Breast epithelium (tissue), 4 donors: ENCODE results near the gene ANKMY1. TPM values are rescaled to one million over a fixed set of nuclear protein-coding genes. Genes with fewer than 3 reads are reported as not detected.
A peak's percentile ranks its signal among the peaks of the same experiment; 100 is the strongest.

ENCODE experiments used
- DNase-seq, 2 donors: peaks; one replicate each; pipeline ENCODE4 v3.0.0-alpha.2; 2019; ENCODE audit warnings: low spot score in 2 of 2
- H3K27ac ChIP-seq, 2 donors: fragments of 200-600 bp; sonication (generic) in 1 of 2; one replicate each; pipeline ENCODE4 v1.5.1; 2016 to 2019; ENCODE audit warnings: mild to moderate bottlenecking in 1 of 2
- H3K27me3 ChIP-seq, 2 donors: fragments of 200-600 bp; sonication (generic) in 1 of 2; one replicate each; pipeline versions ENCODE4 v1.5.1 to v1.6.0; 2017 to 2019; ENCODE audit warnings: control low read depth in 1 of 2, mild to moderate bottlenecking in 1 of 2
- H3K36me3 ChIP-seq: fragments of 200-600 bp; one replicate; pipeline ENCODE4 v1.5.1; 2019
- H3K4me1 ChIP-seq, 2 donors: fragments of 200-600 bp; sonication (generic); one replicate each; pipeline ENCODE4 v1.5.1; 2016 to 2019; ENCODE audit warnings: control low read depth in 1 of 2
- H3K4me3 ChIP-seq, 3 donors: fragments of 200-600 bp; sonication (generic); 1 replicate in 2 of 3; 2 replicates in 1 of 3; pipeline ENCODE4 v1.5.1; 2016 to 2019; ENCODE audit warnings: mild to moderate bottlenecking in 3 of 3, moderate library complexity in 2 of 3
- H3K9me3 ChIP-seq, 2 donors: fragments of 200-600 bp; sonication (generic) in 1 of 2; one replicate each; pipeline ENCODE4 v1.5.1; 2016 to 2019; ENCODE audit warnings: control low read depth in 1 of 2
- POLR2A ChIP-seq: fragments of 450-650 bp; IDR thresholded peaks from one replicate; pipeline ENCODE4 v1.6.1; 2016; ENCODE audit warnings: antibody characterized with exemption, mild to moderate bottlenecking, moderate library complexity
- POLR2AphosphoS5 ChIP-seq, 3 donors: sonication (generic); formaldehyde crosslinking; IDR thresholded peaks; one replicate each; pipeline ENCODE4 v1.6.1; 2017; ENCODE audit warnings: antibody characterized with exemption in 3 of 3
- intact Hi-C: fragments of 100-400 bp; cut with DNase I; formaldehyde crosslinking; loops from one replicate; pipeline ENCODE4 v1.15.1; 2023; ENCODE audit warnings: low total_unique reads
- total RNA-seq, 3 donors: library from RNA; depleted of rRNA; stranded (reverse); fragments of >200 nt; gene quantifications; one replicate each; pipeline ENCODE4 v1.1.0, GENCODE V29; 2016
- TF ChIP-seq, protein P1 (sequence below), 3 donors: fragments of 450-650 bp; IDR thresholded peaks; one replicate each; pipeline ENCODE4 v1.5.1; 2016 to 2017; ENCODE audit warnings: antibody characterized with exemption in 3 of 3, mild to moderate bottlenecking in 3 of 3, moderate library complexity in 3 of 3

Gene ANKMY1
- total RNA-seq, 3 donors from 2014 or later, result 13.0 to 32.8 (median 19.0) TPM

DNA sequence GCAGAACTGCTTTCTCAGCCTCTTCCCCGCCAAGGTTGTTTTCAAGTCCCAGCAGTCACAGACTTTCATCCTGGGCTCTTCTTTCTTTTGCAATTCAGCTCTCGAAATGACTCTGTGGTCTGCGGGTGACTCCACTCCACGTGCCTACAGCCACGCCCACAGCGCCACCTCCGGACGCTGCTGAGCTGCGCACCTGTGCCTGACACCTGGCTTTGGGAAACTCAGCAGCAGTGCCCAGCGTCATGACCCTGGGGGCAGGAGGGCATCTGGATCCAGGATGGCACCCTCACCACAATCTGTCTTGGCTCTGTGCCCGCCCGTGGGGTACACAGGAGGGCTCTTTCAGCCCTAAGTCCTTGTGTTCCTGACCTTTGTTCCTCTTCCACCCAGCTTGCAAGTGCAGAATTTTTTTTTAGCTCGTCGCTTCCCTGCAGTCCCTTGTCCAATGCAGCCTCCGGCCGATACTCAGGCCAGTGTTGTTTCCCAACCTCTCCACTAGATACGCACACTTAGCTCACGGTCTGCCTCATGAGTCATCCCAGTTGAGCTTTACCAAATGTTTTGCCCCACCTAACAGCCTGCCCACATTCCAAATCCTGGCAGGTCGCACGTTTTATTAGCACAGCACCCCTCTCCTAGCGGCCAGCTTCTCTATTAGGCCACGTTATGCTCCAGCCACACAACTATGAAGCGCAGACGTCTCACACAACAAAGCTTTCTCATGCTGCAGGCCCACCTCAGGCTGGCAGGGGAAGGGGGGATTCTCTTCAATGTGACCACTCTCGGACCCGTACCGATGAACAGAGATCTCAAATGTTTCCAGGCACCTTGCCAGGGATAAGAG lies 22.2 kb upstream of the ANKMY1 start:
- DNase-seq, result peak in 1 of 2 donors; percentile 57
- intact Hi-C loops, result no loop called here
- peak overlapping the region in 1 of 3 donors; percentile 13 for H3K4me3 ChIP-seq
- no peaks in the 10 kb centered on the region for H3K36me3 ChIP-seq
- no peaks in the 10 kb centered on the region for H3K9me3 ChIP-seq
- peak overlapping the region; percentile 71 to 85 for H3K27ac ChIP-seq
- peaks cover 7 to 13% of the 10 kb centered on the region in 2 donors for H3K4me1 ChIP-seq
- peak in 1 of 3 donors; percentile 5 for TF ChIP-seq POLR2AphosphoS5 (IDR thresholded peaks at IDR 0.05)
- TF ChIP-seq, protein P1, sequence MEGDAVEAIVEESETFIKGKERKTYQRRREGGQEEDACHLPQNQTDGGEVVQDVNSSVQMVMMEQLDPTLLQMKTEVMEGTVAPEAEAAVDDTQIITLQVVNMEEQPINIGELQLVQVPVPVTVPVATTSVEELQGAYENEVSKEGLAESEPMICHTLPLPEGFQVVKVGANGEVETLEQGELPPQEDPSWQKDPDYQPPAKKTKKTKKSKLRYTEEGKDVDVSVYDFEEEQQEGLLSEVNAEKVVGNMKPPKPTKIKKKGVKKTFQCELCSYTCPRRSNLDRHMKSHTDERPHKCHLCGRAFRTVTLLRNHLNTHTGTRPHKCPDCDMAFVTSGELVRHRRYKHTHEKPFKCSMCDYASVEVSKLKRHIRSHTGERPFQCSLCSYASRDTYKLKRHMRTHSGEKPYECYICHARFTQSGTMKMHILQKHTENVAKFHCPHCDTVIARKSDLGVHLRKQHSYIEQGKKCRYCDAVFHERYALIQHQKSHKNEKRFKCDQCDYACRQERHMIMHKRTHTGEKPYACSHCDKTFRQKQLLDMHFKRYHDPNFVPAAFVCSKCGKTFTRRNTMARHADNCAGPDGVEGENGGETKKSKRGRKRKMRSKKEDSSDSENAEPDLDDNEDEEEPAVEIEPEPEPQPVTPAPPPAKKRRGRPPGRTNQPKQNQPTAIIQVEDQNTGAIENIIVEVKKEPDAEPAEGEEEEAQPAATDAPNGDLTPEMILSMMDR (IDR thresholded peaks at IDR 0.05), result no peak
- H3K27me3 ChIP-seq, result no peaks in the 10 kb centered on the region

DNA sequence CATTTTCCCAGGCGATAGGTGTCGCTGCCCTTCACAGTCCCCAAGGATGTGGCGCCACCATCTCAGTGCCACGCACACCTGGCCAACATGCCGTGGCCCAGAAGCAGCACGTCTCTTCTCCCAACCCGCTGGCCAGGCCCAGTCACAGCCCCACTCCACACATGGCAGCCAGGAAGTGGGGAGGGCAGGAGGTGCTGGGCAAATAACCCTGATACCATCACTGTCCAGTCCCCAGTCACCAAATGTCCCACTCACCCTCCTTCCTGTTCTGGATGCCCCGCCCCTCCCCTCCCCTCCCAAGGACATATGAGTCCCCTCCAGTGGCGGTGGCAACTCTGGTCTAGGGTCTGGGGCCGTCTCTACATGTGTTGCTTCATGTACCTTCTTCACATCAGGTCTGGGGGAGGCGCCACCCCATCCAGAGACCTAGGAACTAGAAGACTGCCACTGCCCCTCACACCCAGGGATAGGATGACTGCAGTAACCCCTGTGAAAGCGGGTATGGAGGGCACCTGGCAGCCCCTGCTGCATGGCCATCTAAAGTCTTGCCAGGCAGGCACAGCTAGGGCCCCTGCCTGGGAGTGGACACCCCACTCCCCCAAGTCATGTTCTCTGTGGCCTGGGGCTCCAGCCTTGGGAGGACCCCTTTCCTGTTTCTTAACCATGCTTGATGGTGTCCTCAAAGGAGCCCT lies 21.4 kb upstream of the ANKMY1 start:
- TF ChIP-seq, protein P1 (IDR thresholded peaks at IDR 0.05), result no peak
- TF ChIP-seq POLR2A, result no peak
- TF ChIP-seq POLR2AphosphoS5 (IDR thresholded peaks at IDR 0.05), result no peak
- H3K9me3 ChIP-seq, result no peaks in the 10 kb centered on the region
- H3K4me3 ChIP-seq, result no peak overlapping the region
- H3K27ac ChIP-seq, result peak overlapping the region; percentile 71 to 85
- H3K27me3 ChIP-seq, result no peaks in the 10 kb centered on the region
- H3K36me3 ChIP-seq, result no peaks in the 10 kb centered on the region
- H3K4me1 ChIP-seq, result peaks cover 0 to 7% of the 10 kb centered on the region in 2 donors
- intact Hi-C loops, result no loop called here
- no peak for DNase-seq

DNA sequence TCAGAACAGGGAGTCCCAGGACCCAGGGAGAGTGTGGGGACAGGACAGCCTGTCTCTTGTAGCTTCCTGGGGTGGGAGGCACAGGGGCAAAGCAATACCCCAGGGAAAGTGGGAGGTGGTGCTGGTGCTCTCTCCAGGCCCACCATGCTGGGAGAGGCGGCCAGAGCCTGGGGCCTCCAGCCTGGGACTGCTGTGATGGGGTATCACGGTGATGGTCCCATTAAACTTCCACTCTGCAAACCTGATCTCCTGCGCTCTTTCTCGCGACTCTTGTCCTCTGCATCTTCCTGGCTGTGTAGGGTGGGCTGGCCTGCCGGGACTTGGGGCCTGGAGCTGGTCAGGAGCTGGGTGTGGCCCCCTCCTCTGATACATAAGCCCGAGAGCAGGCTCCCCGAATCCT lies 20.7 kb upstream of the ANKMY1 start:
- intact Hi-C loops, result no loop called here
- peak overlapping the region in 1 of 2 donors; percentile 85 for H3K27ac ChIP-seq

DNA sequence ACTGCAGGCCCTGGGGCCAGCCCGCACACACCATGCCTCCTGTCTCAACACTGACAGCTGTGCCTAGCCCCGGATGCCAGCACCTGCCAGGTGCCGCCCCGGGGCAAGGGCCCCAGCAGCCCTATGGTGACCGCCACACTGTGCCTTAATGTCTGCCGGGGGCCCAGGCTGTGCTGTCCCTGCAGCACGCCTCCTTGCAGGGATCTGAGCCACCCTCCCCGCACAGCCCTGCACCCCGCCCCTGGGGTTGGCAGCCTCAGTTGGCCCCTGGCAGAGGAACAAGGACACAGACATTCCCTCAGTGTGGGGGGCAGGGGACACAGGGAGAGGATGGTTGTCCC lies 20.3 kb upstream of the ANKMY1 start:
- no peak for DNase-seq
- H3K4me1 ChIP-seq, result peaks cover 0 to 7% of the 10 kb centered on the region in 2 donors
- TF ChIP-seq, protein P1 (IDR thresholded peaks at IDR 0.05), result no peak
- TF ChIP-seq POLR2AphosphoS5 (IDR thresholded peaks at IDR 0.05), result no peak
- TF ChIP-seq POLR2A, result no peak
- no peaks in the 10 kb centered on the region for H3K27me3 ChIP-seq
- intact Hi-C loops, result no loop called here
- no peak overlapping the region for H3K4me3 ChIP-seq
- H3K27ac ChIP-seq, result no peak overlapping the region
- no peaks in the 10 kb centered on the region for H3K36me3 ChIP-seq
- no peaks in the 10 kb centered on the region for H3K9me3 ChIP-seq

More for the DNA sequence above, 20.7 kb upstream of the ANKMY1 start:
- Histone ChIP-seq H3K4me3 (no peak overlapping the region), H3K9me3 (no peaks in the 10 kb centered on the region), H3K27me3 (no peaks in the 10 kb centered on the region), H3K4me1 (peaks cover 0 to 7% of the 10 kb centered on the region in 2 donors), H3K36me3 (no peaks in the 10 kb centered on the region)
- no peak for TF ChIP-seq POLR2A
- DNase-seq, result no peak

DNA sequence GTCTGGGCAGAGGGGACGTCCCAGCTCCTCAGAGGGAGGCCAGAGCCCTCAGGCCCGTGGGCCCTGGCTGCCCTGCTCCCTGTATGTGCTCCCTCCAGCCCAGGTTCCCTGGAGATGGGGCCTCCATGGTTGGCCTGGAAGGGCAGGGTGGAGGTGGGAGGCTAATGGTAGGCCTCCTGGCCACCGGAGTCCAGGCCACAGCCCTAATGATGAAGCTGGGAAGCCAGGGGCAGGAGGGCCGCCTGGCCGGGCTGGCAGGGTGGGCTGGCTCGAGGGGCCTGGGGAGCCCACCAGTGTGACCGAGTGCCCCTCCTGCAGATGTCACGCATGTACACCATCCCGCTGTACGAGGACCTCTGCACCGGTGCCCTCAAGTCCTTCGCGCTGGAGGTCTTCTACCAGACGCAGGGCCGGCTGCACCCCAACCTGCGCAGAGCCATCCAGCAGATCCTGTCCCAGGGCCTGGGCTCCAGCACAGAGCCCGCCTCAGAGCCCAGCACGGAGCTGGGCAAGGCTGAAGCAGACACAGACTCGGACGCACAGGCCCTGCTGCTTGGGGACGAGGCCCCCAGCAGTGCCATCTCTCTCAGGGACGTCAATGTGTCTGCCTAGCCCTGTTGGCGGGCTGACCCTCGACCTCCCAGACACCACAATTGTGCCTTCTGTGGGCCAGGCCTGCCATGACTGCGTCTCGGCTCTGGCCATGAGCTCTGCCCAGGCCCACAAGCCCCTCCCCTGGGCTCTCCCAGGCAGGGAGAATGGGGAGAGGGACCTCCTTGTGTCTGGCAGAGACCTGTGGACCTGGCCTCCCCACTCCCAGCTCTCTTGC lies 19.7 kb upstream of the ANKMY1 start:
- Histone ChIP-seq H3K4me1 (peaks cover 0 to 7% of the 10 kb centered on the region in 2 donors), H3K27ac (no peak overlapping the region), H3K9me3 (no peaks in the 10 kb centered on the region), H3K4me3 (no peak overlapping the region), H3K27me3 (no peaks in the 10 kb centered on the region), H3K36me3 (no peaks in the 10 kb centered on the region)
- intact Hi-C loops, result no loop called here
- DNase-seq, result no peak
- TF ChIP-seq, protein P1 (IDR thresholded peaks at IDR 0.05), result no peak
- no peak for TF ChIP-seq POLR2AphosphoS5 (IDR thresholded peaks at IDR 0.05)
- TF ChIP-seq POLR2A, result no peak
